ENCODE results near the gene PSMC6.

- TF ChIP-seq, protein P1, sequence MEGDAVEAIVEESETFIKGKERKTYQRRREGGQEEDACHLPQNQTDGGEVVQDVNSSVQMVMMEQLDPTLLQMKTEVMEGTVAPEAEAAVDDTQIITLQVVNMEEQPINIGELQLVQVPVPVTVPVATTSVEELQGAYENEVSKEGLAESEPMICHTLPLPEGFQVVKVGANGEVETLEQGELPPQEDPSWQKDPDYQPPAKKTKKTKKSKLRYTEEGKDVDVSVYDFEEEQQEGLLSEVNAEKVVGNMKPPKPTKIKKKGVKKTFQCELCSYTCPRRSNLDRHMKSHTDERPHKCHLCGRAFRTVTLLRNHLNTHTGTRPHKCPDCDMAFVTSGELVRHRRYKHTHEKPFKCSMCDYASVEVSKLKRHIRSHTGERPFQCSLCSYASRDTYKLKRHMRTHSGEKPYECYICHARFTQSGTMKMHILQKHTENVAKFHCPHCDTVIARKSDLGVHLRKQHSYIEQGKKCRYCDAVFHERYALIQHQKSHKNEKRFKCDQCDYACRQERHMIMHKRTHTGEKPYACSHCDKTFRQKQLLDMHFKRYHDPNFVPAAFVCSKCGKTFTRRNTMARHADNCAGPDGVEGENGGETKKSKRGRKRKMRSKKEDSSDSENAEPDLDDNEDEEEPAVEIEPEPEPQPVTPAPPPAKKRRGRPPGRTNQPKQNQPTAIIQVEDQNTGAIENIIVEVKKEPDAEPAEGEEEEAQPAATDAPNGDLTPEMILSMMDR (IDR thresholded peaks at IDR 0.05; ENCODE audit: low read depth, low read length, poor library complexity, severe bottlenecking), result no peak
- TF ChIP-seq EZH2phosphoT487 (IDR thresholded peaks at IDR 0.05; ENCODE audit: borderline replicate concordance, low read length), result no peak
Measured at GRCh38 chr14:52723514-52724359, 16.7 kb downstream of the PSMC6 start.
